T-cell (primary cell): ENCODE measurements around the gene WNT3. TPM values are rescaled to one million over a fixed set of nuclear protein-coding genes. Genes with fewer than 3 reads are reported as not detected.

Source experiments
- ATAC-seq, 4 experiments: fragments of 200-7000 bp in 3 of 4; fragments of 150-1000 bp in 1 of 4; cut with Tn5 transposase; replicated peaks in 1 of 4; 1 replicate in 3 of 4; 2 replicates in 1 of 4; pipeline ENCODE4 v1.10.0; 2021; ENCODE audit warnings: moderate library complexity in 3 of 4, mild to moderate bottlenecking in 2 of 4, moderate number of reproducible peaks in 1 of 4
- CTCF ChIA-PET, 2 donors: fragments of 300-600 bp; sonication (Branson Sonifier 250); formaldehyde crosslinking; loops; one replicate each; lab custom pipeline; 2022; ENCODE audit warnings: antibody characterized with exemption in 2 of 2; lab: Charles Lee
- POLR2A ChIA-PET, 2 donors: fragments of 300-600 bp; sonication (Branson Sonifier 250); formaldehyde crosslinking; loops; one replicate each; lab custom pipeline; 2022; ENCODE audit warnings: antibody characterized with exemption in 2 of 2; lab: Charles Lee
- DNase-seq, 35 experiments: peaks; one replicate each; pipeline versions ENCODE4 v3.0.0 to v3.0.0-alpha.2; 2013 to 2023
- H3K27ac ChIP-seq: one replicate; pipeline ENCODE4 v1.5.1; 2013; ENCODE audit warnings: low read length
- H3K27me3 ChIP-seq, 2 experiments: replicated peaks in 1 of 2; 1 replicate in 1 of 2; 2 replicates in 1 of 2; pipeline versions ENCODE4 v1.6.1 to v1.7.0; 2013; ENCODE audit warnings: low read length in 1 of 2, mixed read lengths in 1 of 2; ENCODE audit not compliant: control insufficient read depth in 2 of 2, insufficient read depth in 2 of 2; ENCODE audit errors: extremely low read depth in 1 of 2
- H3K36me3 ChIP-seq, 2 donors: 1 replicate in 1 of 2; 2 replicates in 1 of 2; pipeline versions ENCODE4 v1.6.1 to v1.7.0; 2013; ENCODE audit warnings: low read length in 1 of 2; ENCODE audit not compliant: control insufficient read depth in 2 of 2, insufficient read depth in 1 of 2; ENCODE audit errors: extremely low read depth in 1 of 2
- H3K4me1 ChIP-seq, 2 experiments: 1 replicate in 1 of 2; 2 replicates in 1 of 2; pipeline versions ENCODE4 v1.6.1 to v1.7.0; 2013; ENCODE audit warnings: low read length in 2 of 2, mixed read lengths in 1 of 2; ENCODE audit not compliant: insufficient read depth in 2 of 2, control insufficient read depth in 1 of 2; ENCODE audit errors: extremely low read depth in 1 of 2
- H3K4me3 ChIP-seq, 2 donors: 1 replicate in 1 of 2; 2 replicates in 1 of 2; pipeline versions ENCODE4 v1.5.1 to v1.7.0; 2013; ENCODE audit warnings: mild to moderate bottlenecking in 2 of 2, low read length in 1 of 2, moderate library complexity in 1 of 2; ENCODE audit not compliant: control insufficient read depth in 1 of 2; ENCODE audit errors: extremely low read depth in 1 of 2
- H3K9me3 ChIP-seq: 2 replicates; pipeline ENCODE4 v1.7.0; 2013
- H3K27ac Mint-ChIP-seq, 2 donors: one replicate each; pipeline ENCODE4 v1.8.0; 2020 to 2021; ENCODE audit warnings: mild to moderate bottlenecking in 2 of 2, mixed read lengths in 2 of 2
- H3K27me3 Mint-ChIP-seq, 2 donors: one replicate each; pipeline ENCODE4 v1.8.0; 2021 to 2022; ENCODE audit warnings: mixed read lengths in 2 of 2
- H3K36me3 Mint-ChIP-seq: one replicate; pipeline ENCODE4 v1.8.0; 2021; ENCODE audit warnings: mixed read lengths
- H3K4me1 Mint-ChIP-seq, 3 donors: one replicate each; pipeline ENCODE4 v1.8.0; 2020 to 2022; ENCODE audit warnings: mixed read lengths in 3 of 3, mild to moderate bottlenecking in 1 of 3
- H3K4me3 Mint-ChIP-seq, 3 donors: one replicate each; pipeline ENCODE4 v1.8.0; 2020 to 2022; ENCODE audit warnings: mild to moderate bottlenecking in 3 of 3, mixed read lengths in 3 of 3, moderate library complexity in 3 of 3
- H3K9me3 Mint-ChIP-seq, 3 donors: one replicate each; pipeline ENCODE4 v1.8.0; 2020 to 2022; ENCODE audit warnings: mixed read lengths in 3 of 3
- WGBS: methylation state at CpG from one replicate; pipeline ENCODE4 v1.1.5; 2013; ENCODE audit warnings: missing lambda C conversion rate; ENCODE audit not compliant: insufficient coverage; 5-methylcytosine and 5-hydroxymethylcytosine counted together
- total RNA-seq, 35 experiments: library from RNA in 6 of 35; stranded (reverse) in 6 of 35; fragments of 120-200 nt in 1 of 35; gene quantifications; one replicate each; pipeline versions ENCODE4 v1.2.1 to v1.2.4 and lab custom pipeline; 2013 to 2026

The WNT3 gene
- total RNA-seq, 5 donors from 2014 or later (not counting 1 experiment from before 2014, with no cell fraction given), result 0.09 to 0.12 (median 0.10) TPM; not detected in 2

GRCh38 chr17:46780003-46780373, 38.5 kb downstream of the WNT3 start:
- Mint-ChIP-seq H3K9me3 (no peaks in the 10 kb centered on the region), H3K4me3 (no peak overlapping the region), H3K27me3 (peaks cover 4 to 22% of the 10 kb centered on the region in 2 donors), H3K27ac (no peak overlapping the region), H3K4me1 (no peaks in the 10 kb centered on the region), H3K36me3 (no peaks in the 10 kb centered on the region)
- Histone ChIP-seq H3K27me3 (peaks cover 0 to 46% of the 10 kb centered on the region in 2 experiments), H3K4me3 (no peak overlapping the region), H3K36me3 (no peaks in the 10 kb centered on the region), H3K4me1 (no peaks in the 10 kb centered on the region), H3K9me3 (no peaks in the 10 kb centered on the region), H3K27ac (no peak overlapping the region)
- POLR2A ChIA-PET, result no interaction called here
- DNase-seq (no peak), ATAC-seq (no peak)
- CTCF ChIA-PET, result interaction anchor here in 1 of 2 donors (0.7 kb wide), 1 partner anchor 188 kb away, joined by 3 read pairs; no protein-coding TSS in a partner anchor
- WGBS, result 96% methylated on average over 5 of the region's 5 CpGs

- H3K27ac Mint-ChIP-seq, result no peak overlapping the region
- DNase-seq (no peak), ATAC-seq (no peak)
- H3K36me3 Mint-ChIP-seq, result no peaks in the 10 kb centered on the region
- WGBS, result 79% methylated on average over 13 of the region's 23 CpGs
- Histone ChIP-seq H3K27ac (no peak overlapping the region), H3K4me3 (no peak overlapping the region), H3K27me3 (peaks cover 0 to 63% of the 10 kb centered on the region in 2 experiments), H3K9me3 (no peaks in the 10 kb centered on the region), H3K4me1 (peaks cover 0 to 7% of the 10 kb centered on the region in 2 experiments), H3K36me3 (no peaks in the 10 kb centered on the region)
- H3K4me3 Mint-ChIP-seq, result no peak overlapping the region
- H3K9me3 Mint-ChIP-seq, result no peaks in the 10 kb centered on the region
- peaks cover 3 to 30% of the 10 kb centered on the region in 2 donors for H3K27me3 Mint-ChIP-seq
- CTCF ChIA-PET, result no interaction called here
- peaks cover 0 to 2% (median 0%) of the 10 kb centered on the region in 3 donors for H3K4me1 Mint-ChIP-seq
- POLR2A ChIA-PET, result no interaction called here
These were observed 40.3 kb downstream of the WNT3 start for GRCh38 chr17:46777943-46778915.

- 72% methylated on average over 10 of the region's 12 CpGs for WGBS
- peaks cover 0 to 20% of the 10 kb centered on the region in 2 experiments for H3K4me1 ChIP-seq
- no peak overlapping the region for H3K4me3 ChIP-seq
- Mint-ChIP-seq H3K36me3 (no peaks in the 10 kb centered on the region), H3K4me3 (no peak overlapping the region), H3K4me1 (peaks cover 5 to 13% (median 12%) of the 10 kb centered on the region in 3 donors), H3K27me3 (peaks cover 3 to 41% of the 10 kb centered on the region in 2 donors), H3K9me3 (no peaks in the 10 kb centered on the region), H3K27ac (no peak overlapping the region)
- H3K27me3 ChIP-seq, result peaks cover 0 to 72% of the 10 kb centered on the region in 2 experiments
- POLR2A ChIA-PET, result no interaction called here
- no peaks in the 10 kb centered on the region for H3K36me3 ChIP-seq
- CTCF ChIA-PET, result no interaction called here
- H3K9me3 ChIP-seq, result no peaks in the 10 kb centered on the region
- DNase-seq, result no peak
- ATAC-seq, result no peak
- H3K27ac ChIP-seq, result no peak overlapping the region
These were observed 42.0 kb downstream of the WNT3 start for GRCh38 chr17:46776298-46777005.

- Mint-ChIP-seq H3K27ac (no peak overlapping the region), H3K4me1 (peaks cover 10 to 24% (median 23%) of the 10 kb centered on the region in 3 donors), H3K9me3 (no peaks in the 10 kb centered on the region), H3K36me3 (no peaks in the 10 kb centered on the region), H3K27me3 (peaks cover 10 to 51% of the 10 kb centered on the region in 2 donors), H3K4me3 (no peak overlapping the region)
- POLR2A ChIA-PET, result no interaction called here
- H3K9me3 ChIP-seq, result no peaks in the 10 kb centered on the region
- ATAC-seq (no peak), DNase-seq (no peak)
- H3K4me1 ChIP-seq, result peaks cover 0 to 38% of the 10 kb centered on the region in 2 experiments
- no peak overlapping the region for H3K4me3 ChIP-seq
- no peak overlapping the region for H3K27ac ChIP-seq
- H3K36me3 ChIP-seq, result no peaks in the 10 kb centered on the region
- CTCF ChIA-PET, result no interaction called here
- H3K27me3 ChIP-seq, result peaks cover 2 to 88% of the 10 kb centered on the region in 2 experiments
- WGBS, result 87% methylated on average over 8 of the region's 10 CpGs
These were observed 44.3 kb downstream of the WNT3 start for GRCh38 chr17:46774108-46774737.

- 82% methylated on average over 13 of the region's 15 CpGs for WGBS
- no peak overlapping the region for H3K4me3 Mint-ChIP-seq
- Histone ChIP-seq H3K4me1 (peaks cover 0 to 39% of the 10 kb centered on the region in 2 experiments), H3K36me3 (no peaks in the 10 kb centered on the region), H3K9me3 (no peaks in the 10 kb centered on the region), H3K4me3 (no peak overlapping the region), H3K27me3 (peaks cover 2 to 87% of the 10 kb centered on the region in 2 experiments), H3K27ac (no peak overlapping the region)
- H3K9me3 Mint-ChIP-seq, result no peaks in the 10 kb centered on the region
- DNase-seq (no peak), ATAC-seq (no peak)
- H3K27me3 Mint-ChIP-seq, result peaks cover 10 to 51% of the 10 kb centered on the region in 2 donors
- H3K36me3 Mint-ChIP-seq, result no peaks in the 10 kb centered on the region
- peaks cover 10 to 25% (median 23%) of the 10 kb centered on the region in 3 donors for H3K4me1 Mint-ChIP-seq
- POLR2A ChIA-PET, result no interaction called here
- H3K27ac Mint-ChIP-seq, result no peak overlapping the region
- CTCF ChIA-PET, result no interaction called here
These were observed 44.8 kb downstream of the WNT3 start for GRCh38 chr17:46773676-46774075.

- Mint-ChIP-seq H3K9me3 (no peaks in the 10 kb centered on the region), H3K4me3 (peak overlapping the region in 2 of 3 donors; percentile 41 to 74), H3K27me3 (peaks cover 10 to 51% of the 10 kb centered on the region in 2 donors), H3K27ac (no peak overlapping the region), H3K36me3 (no peaks in the 10 kb centered on the region), H3K4me1 (peaks cover 10 to 25% (median 23%) of the 10 kb centered on the region in 3 donors)
- Histone ChIP-seq H3K36me3 (no peaks in the 10 kb centered on the region), H3K9me3 (no peaks in the 10 kb centered on the region), H3K27me3 (peaks cover 2 to 87% of the 10 kb centered on the region in 2 experiments), H3K4me1 (peaks cover 0 to 39% of the 10 kb centered on the region in 2 experiments), H3K27ac (no peak overlapping the region), H3K4me3 (peak overlapping the region in 1 of 2 donors; percentile 20)
- ChIA-PET CTCF (no interaction called here), POLR2A (interaction anchor here in 1 of 2 donors (0.6 kb wide), 1 partner anchor 42 kb away, joined by 6 read pairs; no protein-coding TSS in a partner anchor)
- DNase-seq, result no peak
- WGBS, result 20% methylated on average over 2 of the region's 6 CpGs
- no peak for ATAC-seq
These were observed 45.3 kb downstream of the WNT3 start for GRCh38 chr17:46773221-46773605.
